HS-5 (cell line): ENCODE measurements around the gene PERM1.
A peak's percentile ranks its signal among the peaks of the same experiment; 100 is the strongest.
"Not testable (repeated sequence)": the region's sequence is repeated elsewhere in the genome, so short reads cannot be mapped to it uniquely, and the experiment has no call there.

Experiments used
- DNase-seq: peaks from one replicate; pipeline ENCODE4 v3.0.0-alpha.2; 2012; ENCODE audit warnings: low read depth

PERM1 gene

GRCh38 chr1:964691-965525, 17.0 kb downstream of the PERM1 start:
- no peak for DNase-seq

- no peak for DNase-seq
These were observed 18.0 kb downstream of the PERM1 start for GRCh38 chr1:963746-964525.

- no peak for DNase-seq
These were observed 18.6 kb downstream of the PERM1 start for GRCh38 chr1:963301-963651.

GRCh38 chr1:962381-963300, 19.3 kb downstream of the PERM1 start:
- no peak for DNase-seq

GRCh38 chr1:961132-961669, 20.7 kb downstream of the PERM1 start:
- DNase-seq = no peak

- DNase-seq = no peak
These were observed 21.3 kb downstream of the PERM1 start, which contains the start of gene KLHL17 for GRCh38 chr1:960363-961131. Gene KLHL17, plus strand, starts transcription at chr1:960584. Its CDS starts 110 bp downstream, at chr1:960694.

GRCh38 chr1:959731-960362, 22.0 kb downstream of the PERM1 start:
- DNase-seq = no peak

- DNase-seq = peak; percentile 38
These were observed 22.8 kb downstream of the PERM1 start, which contains the start of gene NOC2L for GRCh38 chr1:958823-959730. Gene NOC2L, minus strand, starts transcription at chr1:959256. Its CDS starts 16 bp downstream, at chr1:959240.

GRCh38 chr1:956636-957035, 25.3 kb downstream of the PERM1 start:
- DNase-seq = no peak

- DNase-seq = no peak
These were observed 26.4 kb downstream of the PERM1 start for GRCh38 chr1:955474-955873.

GRCh38 chr1:954927-955326, 27.0 kb downstream of the PERM1 start:
- no peak for DNase-seq

GRCh38 chr1:953524-954320, 28.2 kb downstream of the PERM1 start:
- DNase-seq = no peak

GRCh38 chr1:952603-953002, 29.3 kb downstream of the PERM1 start:
- DNase-seq = no peak

- DNase-seq = no peak
These were observed 29.7 kb downstream of the PERM1 start for GRCh38 chr1:952201-952600.

GRCh38 chr1:951364-951763, 30.5 kb downstream of the PERM1 start:
- no peak for DNase-seq

GRCh38 chr1:950881-951280, 31.0 kb downstream of the PERM1 start:
- no peak for DNase-seq

- DNase-seq = no peak
These were observed 31.6 kb downstream of the PERM1 start for GRCh38 chr1:950268-950667.

GRCh38 chr1:947958-948357, 33.9 kb downstream of the PERM1 start:
- DNase-seq = no peak

- not testable (repeated sequence) for DNase-seq
These were observed 35.1 kb downstream of the PERM1 start for GRCh38 chr1:946811-947210.
